ENCODE results near the gene ZNF710.

ZNF710 gene

GRCh38 chr15:90037961-90038631, 37.0 kb downstream of the ZNF710 start:
- no peak for TF ChIP-seq CTCF (IDR thresholded peaks at IDR 0.05; ENCODE audit: insufficient read depth, low read depth, low read length, missing control alignments)
- no peak overlapping the region for H3K4me3 ChIP-seq (ENCODE audit: low read length)
- DNase-seq (ENCODE audit: low read depth), result peak; percentile 58

- no peak overlapping the region for H3K4me3 ChIP-seq (ENCODE audit: low read length)
- TF ChIP-seq CTCF (IDR thresholded peaks at IDR 0.05; ENCODE audit: insufficient read depth, low read depth, low read length, missing control alignments), result no peak
- peak; percentile 55 for DNase-seq (ENCODE audit: low read depth)
Observed at GRCh38 chr15:90038632-90039095, 37.5 kb downstream of the ZNF710 start.

GRCh38 chr15:90039996-90040395, 38.9 kb downstream of the ZNF710 start:
- no peak for TF ChIP-seq CTCF (IDR thresholded peaks at IDR 0.05; ENCODE audit: insufficient read depth, low read depth, low read length, missing control alignments)
- DNase-seq (ENCODE audit: low read depth), result no peak
- no peak overlapping the region for H3K4me3 ChIP-seq (ENCODE audit: low read length)

- H3K4me3 ChIP-seq (ENCODE audit: low read length), result no peak overlapping the region
- DNase-seq (ENCODE audit: low read depth), result no peak
- TF ChIP-seq CTCF (IDR thresholded peaks at IDR 0.05; ENCODE audit: insufficient read depth, low read depth, low read length, missing control alignments), result no peak
Observed at GRCh38 chr15:90040618-90041017, 39.5 kb downstream of the ZNF710 start.

GRCh38 chr15:90042356-90042755, 41.2 kb downstream of the ZNF710 start:
- DNase-seq (ENCODE audit: low read depth), result no peak
- no peak overlapping the region for H3K4me3 ChIP-seq (ENCODE audit: low read length)
- TF ChIP-seq CTCF (IDR thresholded peaks at IDR 0.05; ENCODE audit: insufficient read depth, low read depth, low read length, missing control alignments), result no peak

- no peak overlapping the region for H3K4me3 ChIP-seq (ENCODE audit: low read length)
- no peak for TF ChIP-seq CTCF (IDR thresholded peaks at IDR 0.05; ENCODE audit: insufficient read depth, low read depth, low read length, missing control alignments)
- DNase-seq (ENCODE audit: low read depth), result no peak
Observed at GRCh38 chr15:90042766-90043529, 41.8 kb downstream of the ZNF710 start.
